ENCODE results near the gene MAML3. TPM values are rescaled to one million over a fixed set of nuclear protein-coding genes. Genes with fewer than 3 reads are reported as not detected.

The MAML3 gene
- total RNA-seq, 1 donor from 2014 or later = 0.43 TPM

DNA sequence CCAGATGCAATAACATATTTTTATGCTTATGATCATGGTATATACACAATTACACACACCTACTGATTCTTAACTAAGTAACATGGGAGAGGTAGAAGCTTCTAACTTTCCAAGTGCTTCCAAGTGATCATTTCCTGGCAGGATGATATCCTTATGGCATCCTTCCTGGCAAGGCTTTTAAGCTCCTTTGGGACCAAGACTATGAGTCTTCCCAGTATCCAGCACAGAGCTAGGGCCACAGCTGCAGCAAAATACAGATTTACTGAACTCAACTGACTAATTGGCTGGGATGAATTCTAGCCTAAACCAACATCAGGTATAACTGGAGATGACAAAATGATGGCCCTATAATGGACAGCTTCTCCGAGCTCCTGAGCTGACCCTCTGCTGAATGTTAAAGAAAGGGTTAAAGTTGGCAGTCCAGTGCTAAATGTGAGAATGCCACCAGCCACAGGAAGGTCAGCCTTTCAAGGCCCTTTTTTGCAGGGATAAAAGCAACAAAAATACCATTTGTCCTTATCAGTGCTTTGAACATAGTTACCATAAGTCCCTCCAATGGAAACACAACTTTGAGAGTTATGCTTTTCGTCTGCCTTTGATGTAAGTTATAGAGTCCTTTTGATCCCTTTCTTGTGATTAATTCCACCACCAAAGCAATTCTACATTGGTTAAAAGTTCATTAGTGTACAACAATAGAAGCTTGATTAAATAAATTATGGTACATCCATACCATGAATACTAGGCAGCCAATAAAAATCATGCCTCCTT, 415.0 kb downstream of the MAML3 start:
- DNase-seq (ENCODE audit: low read depth) = peak; percentile 9

DNA sequence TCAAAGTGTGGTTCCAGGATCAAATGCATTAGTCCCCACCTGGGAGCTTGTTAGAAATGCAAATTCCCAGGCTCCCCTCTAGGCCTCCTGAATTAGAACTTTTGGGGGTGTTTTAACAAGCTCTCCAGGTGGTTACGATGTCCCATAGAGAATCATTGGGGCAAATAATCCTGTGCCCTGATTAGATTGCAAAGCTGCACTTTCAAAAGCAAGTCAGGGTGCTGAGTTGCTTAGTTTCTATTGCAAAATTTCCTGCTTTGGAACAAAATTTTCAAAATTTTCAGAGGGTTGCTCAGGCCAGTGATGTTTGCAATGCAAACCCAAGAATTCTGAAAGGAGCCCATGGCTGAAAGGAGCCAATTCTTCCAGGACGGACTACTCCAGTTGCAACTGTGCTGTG, 417.3 kb downstream of the MAML3 start:
- no peak for DNase-seq (ENCODE audit: low read depth)

DNA sequence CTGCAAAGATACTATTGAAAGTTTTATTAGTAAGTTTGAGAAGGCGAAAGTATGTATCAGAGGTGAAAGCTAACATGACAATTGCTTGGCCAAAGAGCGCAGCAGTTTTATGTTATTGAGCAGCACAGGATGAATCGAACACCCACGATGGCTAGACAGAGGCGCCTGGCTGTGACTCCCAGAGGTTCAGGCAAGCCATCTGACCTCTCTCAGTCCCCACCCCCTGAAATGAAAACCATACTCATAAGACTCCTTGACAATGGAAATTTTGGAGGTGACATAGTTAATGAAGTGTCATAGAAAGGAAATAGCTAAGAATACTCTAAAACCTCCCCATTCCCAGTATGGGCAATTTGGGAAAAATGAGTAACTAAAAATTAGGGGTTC, 417.7 kb downstream of the MAML3 start:
- DNase-seq (ENCODE audit: low read depth) = no peak

DNA sequence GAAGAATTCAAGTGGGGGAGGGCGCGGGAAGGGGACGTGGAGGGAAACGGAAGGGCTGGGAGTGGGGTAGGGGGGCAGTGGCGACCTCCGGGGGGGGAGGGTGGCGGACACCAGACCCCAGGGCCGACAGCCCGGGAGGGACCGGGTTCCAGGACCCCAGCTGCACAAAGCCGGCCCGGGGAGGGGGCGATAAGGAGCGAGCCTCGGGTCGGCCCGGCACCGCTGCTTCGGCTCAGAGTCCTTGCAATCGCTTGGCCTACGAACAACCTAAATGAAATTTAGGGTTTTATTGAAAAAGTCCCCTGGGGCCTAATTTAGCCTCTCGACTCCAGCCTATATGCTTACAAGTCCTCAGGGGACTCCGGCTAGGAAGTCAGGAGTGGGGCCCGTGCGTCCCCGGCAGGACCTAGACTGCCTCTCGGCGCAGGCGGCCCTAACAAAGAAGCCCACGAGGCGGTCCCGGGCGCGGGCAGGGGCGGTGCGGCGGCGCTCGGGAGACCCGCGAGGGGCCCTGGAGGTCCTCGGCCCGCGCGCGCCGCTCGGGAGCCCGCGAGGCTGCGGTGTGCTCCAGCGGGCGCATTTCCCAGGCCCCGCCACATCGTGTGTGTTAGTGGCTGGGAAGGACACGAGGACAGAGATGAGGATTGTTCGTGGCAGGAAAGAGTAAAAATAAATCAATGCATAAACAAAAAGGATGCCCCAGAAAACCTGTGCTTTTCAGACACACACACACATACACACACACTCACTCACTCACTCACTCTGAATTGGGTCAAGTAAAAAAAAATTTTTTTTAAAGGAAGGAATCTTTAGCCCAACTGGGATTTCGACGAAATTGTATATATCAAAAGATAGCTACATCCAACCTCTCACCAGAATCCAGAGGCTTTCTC, 418.4 kb downstream of the MAML3 start:
- no peak for DNase-seq (ENCODE audit: low read depth)

DNA sequence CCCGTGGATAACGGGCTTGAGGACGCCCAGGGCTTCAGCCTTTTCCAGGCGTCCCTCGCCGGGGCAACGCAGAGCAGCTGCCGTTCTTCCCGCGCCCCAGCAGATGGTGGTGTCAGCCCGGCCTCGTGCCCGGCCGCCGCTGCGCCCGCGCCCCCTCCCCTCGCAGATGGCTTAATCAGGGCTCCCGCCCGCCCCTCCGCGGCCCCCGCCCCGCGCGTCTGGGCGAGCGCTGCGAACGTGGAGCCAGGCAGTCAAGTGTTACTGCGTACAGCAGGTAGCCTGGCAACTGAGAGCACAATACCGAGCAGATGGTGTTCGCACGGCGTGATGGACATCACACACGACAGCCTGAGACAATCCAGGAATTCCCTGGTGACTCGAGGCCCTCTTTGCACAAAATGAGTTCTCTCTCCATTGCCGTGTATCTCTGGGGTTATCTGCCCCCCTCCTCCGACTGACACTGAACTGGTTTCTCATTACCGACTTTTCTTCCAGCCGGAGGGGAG, 419.1 kb downstream of the MAML3 start:
- peak; percentile 69 for DNase-seq (ENCODE audit: low read depth)

DNA sequence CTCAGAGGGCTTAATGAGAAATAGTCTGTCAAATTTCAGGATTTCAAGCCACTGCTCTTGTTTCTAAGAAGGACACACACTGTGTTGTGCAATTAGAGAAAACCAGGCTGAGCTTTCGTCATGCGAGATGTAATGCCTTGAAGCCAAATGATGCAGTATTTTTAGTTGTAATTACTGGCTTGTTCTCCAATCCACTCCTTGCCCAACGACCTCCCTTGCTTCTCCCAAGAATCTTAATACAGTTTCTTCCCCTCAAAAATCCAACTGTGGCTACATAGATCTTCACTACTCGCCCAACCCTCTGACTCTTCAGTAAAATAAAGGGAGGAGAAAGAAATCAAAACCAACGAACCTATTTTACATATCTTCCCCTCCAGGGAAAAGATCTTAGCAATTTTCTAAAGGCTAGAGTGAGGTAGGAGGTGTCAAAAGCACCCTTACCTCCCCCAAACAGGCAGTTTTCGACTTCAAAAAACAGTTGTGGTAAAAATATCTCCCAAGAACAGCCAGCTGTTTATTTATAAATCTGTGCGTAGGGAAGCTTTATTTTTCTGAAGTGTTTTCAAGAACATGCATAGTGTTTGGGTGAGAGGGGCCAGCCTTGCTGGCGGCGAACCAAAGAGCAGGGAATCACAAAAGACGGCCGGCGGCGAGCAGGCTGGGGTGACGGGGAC, 419.6 kb downstream of the MAML3 start:
- peak; percentile 7 for DNase-seq (ENCODE audit: low read depth)

DNA sequence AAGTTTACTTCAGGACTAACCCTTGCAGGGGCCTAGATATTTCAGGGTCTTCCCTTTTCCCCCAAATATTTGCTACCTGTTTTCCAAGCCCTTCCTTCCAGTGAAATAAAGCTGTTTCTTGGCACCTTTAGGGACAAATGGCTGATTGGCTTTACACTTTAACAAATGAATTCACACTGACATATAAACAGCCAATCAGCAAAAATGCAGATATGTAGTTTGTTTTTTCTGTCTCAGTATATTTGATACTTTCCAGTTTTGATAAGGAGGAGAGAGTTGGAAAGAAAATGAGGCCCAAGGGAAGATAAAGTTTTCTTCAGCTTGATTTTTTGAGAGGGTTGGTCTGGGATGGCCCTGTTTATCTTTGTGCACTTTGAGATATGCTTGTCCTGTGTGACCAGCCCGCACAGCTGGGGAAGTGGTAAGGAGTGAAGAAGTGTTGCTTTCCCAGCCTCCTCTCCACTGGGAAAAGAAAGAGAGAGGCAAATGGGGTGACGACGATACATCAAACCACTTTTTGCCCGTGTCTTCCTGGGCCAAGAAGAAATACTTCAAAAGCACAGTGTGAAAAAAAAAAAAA, 420.9 kb downstream of the MAML3 start:
- DNase-seq (ENCODE audit: low read depth) = no peak

DNA sequence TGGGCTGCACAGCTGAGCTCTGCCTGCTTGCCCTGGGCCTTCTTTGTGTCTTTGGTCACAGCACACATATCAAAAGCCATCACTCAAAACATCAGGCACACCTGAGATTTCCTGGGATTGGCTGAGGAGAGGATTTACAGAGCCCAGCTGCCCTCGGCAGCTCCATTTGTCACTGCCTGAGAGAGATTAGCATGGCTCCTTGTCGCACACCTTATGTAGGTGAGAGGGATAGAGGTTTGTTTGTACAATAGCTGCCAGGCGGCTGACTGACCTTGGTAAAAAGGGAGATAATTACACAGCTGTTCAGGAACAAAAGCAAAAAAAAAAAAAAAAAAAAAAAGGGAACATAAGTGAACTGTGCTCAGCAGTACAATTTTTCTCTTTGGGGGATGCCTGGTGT, 425.1 kb downstream of the MAML3 start:
- DNase-seq (ENCODE audit: low read depth) = no peak

DNA sequence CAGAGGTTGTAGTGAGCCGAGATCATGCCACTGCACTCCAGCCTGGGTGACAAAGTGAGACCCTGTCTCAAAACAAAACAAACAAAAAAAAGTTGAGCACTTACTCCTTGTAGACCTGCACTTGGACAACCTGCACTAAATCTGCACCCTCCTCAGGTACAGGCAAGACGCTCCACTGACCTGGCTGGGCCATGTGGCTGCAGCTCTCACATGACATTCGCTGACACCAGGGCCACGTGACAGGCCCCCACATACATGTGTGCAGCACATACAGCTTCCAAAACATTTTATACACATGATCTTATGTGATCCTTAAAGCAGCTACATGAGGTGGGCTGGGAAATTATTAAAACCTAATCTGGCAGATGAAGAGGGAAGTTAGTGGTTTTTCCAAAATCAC, 425.8 kb downstream of the MAML3 start:
- no peak for DNase-seq (ENCODE audit: low read depth)

DNA sequence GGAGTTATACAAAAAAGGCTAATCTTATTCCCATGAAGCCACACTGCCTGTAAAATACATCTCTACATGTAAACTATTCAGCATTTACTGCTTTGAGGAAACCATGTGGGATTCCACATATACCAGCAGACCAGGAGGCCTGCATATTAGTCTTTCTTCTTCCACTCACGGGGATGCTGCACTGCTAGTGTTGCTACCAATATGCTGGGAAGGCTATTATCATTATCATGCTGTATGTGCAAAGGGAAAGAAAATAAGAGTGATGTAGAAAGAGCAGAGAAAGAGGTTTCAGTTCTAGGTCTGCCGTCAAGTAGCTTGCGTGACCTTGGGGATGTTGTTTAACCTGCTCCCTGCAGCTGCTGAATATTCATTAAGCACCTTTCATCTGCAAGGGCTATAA, 427.4 kb downstream of the MAML3 start:
- DNase-seq (ENCODE audit: low read depth) = no peak

DNA sequence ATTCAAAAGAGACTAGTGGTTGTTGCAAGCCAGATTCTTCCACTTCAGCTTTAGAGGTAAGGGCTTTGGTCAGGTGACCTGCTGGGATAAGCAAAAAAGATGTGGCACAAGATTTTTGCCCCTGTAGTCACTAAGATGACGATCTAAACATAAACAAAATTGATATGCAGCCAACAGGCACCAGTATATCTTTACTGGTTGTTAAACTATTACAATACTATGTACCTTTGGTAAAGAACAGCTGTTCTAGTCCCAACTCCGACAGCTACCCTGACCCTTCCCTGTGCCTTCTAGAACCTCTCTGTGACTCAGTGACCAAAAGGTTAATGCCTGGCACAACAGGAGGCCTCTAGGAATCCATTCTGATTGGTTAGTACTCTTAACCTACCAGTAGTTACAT, 428.7 kb downstream of the MAML3 start:
- no peak for DNase-seq (ENCODE audit: low read depth)

DNA sequence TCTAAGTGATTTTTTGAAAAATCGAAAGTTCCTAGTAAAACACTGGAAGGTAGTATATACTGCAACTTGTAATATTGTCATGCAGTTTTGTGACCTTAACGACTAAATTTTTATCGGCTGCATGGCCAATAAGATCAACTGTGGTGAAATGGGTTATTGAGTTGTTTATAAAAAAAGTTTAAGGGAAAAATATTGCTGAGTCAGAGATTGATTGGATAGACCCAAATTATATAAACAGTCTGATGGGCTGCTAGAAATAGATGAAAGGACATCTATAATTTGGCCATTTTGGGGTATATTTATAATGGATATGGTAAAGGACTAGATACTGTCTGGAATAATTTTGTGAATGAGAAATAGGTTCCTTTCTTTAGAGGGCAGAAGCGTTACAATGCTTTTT, 432.2 kb downstream of the MAML3 start:
- DNase-seq (ENCODE audit: low read depth) = no peak

DNA sequence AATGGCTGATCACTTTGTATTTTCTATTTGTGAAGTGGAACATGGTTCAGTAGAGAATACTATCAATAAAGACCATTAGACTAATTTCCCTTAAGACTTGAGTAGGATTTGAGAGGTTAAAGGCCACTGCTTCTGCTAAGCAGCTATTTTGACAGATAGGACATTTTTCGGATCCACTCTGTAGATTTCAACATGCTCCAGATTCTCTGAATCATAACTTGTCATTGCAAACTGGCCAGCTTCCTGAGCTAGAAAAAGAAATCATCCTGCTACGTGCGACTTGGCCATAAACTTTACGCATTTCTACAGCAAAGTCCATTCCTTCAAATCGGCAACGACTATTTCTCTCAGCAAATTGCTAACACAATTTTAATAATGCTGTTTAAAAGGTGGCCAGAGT, 433.2 kb downstream of the MAML3 start:
- no peak for DNase-seq (ENCODE audit: low read depth)

DNA sequence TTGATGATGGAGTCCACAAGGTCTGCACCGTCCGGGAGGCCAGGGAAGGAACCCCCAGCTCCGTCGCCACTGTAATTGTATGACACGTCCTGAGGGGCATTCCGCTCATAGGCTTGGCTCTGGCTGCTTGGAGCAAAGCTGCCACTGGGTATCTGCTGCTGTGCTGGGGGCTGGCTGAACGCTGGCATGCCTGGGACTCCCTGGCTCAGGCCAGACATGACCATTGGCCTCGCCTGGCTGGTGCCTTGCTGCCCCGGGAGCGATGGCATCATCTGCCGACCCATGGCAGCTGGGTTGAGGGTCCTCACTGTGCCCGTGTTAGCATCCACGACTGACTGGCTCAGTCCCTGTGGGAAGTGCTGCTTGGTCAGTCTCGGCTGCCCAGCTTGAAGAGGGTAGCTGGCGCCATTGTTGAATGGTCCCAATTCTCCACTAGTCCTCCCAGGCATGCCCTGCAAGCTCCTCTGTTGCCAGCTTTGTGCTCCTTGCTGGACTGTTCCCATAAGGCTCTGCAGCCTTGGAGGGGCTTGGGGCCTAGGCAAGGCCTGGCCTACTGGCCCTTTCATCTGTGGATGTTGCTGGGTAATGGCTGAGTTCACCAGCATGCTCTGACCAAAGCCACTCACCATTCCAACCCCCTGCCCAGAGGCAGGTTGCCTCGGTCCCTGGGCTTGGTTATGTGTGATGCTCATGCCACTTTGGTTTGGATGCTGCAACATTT, 434.4 kb downstream of the MAML3 start:
- DNase-seq (ENCODE audit: low read depth) = no peak

DNA sequence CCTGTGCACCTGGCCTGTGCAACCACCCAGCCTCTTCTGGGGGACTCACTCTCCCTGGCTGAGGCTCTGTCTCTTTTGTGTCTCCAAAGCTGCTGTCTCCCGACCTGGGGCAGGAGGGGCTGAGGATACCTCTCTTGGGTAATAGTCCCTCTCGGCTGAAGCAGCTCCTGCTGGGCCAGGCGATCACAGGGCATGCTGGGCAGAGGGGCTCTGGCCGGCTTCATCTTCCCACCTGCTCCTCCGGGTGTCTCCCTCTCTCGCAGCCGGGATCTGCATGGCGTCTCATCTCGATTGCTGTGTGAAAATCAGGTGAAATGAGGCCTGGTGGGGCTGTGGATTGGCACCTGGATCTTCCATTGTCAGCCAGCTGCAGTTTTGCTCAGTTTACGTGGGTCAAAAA, 435.2 kb downstream of the MAML3 start:
- DNase-seq (ENCODE audit: low read depth) = no peak

DNA sequence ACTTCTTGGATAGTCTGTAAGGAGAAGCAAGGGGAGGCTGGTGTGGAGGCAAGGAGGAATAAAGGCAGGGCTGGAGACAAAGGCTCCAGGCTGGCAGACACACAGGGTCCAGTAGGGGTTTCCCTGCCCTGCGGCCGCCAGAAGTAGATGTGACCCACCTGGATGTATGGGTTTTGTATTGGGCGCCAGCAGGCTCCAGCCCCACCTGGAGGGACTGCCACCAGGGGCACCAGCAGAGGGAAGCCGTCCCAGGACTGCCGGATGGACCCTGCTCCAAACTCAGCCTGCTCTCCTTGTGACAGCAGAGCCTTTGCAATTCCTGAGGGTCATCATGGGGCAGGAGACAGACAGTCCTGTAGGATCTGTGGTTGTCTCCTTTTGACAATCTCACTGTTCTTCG, 435.6 kb downstream of the MAML3 start:
- no peak for DNase-seq (ENCODE audit: low read depth)

DNA sequence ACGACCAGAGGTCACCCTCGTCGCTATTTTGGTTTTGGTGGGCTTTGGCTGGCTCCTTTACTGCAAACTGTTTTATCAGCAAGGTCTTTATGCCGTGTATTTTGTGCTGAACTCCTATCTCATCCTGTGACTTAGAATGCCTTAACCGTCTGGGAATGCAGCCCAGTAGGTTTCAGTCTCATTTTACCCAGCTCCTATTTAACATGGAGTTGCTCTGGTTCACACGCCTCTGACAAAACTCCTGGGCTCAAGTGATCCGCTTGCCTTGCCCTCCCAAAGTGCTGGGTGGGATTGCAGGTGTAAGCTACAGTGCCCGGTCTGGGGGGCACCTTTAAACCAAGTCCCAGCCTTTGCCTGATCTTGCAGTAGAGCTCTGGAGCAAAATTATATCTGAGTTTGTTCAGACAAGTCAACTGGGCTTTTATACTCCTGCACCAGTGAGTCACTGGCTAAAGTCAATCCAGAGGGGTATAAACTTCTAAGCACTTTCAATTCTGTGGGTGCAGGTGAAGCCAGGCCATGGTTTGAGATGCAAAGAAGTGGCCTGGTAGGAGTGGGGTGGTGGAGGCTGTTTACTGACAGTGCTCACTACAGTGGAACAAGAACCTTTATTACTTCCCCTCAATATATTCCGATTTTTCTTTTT, 438.1 kb downstream of the MAML3 start:
- no peak for DNase-seq (ENCODE audit: low read depth)

DNA sequence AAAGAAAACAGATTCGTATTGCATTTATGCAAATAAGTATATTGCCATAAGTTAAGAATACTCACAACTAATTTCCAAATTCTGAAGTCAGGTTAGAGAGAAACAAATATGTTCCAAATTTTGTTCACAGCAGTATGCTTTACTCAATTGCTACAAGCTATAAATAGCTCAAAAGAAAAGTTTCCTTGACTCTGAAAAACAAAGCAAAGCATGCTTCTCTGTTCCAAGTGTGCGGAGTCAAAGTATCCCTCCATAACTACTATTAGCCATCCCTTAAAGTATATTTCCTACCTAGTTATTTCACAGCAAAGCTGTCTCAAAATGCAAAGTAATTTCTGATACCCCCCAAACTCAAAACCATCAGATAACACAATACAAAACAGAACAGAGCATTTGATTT, 441.1 kb downstream of the MAML3 start:
- DNase-seq (ENCODE audit: low read depth) = no peak

DNA sequence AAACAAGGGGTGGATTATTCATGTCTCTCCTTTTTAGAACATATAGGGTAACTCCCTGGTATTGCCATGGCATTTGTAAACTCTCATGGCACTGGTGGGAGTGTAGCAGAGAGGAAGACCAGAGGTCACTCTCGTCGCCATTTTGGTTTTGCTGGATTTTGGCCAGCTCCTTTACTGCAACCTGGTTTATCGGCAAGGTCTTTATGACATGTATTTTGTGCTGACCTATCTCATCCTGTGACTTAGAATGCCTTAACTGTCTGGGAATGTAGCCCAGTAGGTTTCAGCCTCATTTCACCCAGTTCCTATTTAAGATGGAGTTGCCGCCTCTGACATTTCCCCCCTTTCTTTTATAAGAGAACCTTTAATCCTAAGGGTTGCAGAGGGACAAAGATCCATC, 442.5 kb downstream of the MAML3 start:
- DNase-seq (ENCODE audit: low read depth) = no peak

DNA sequence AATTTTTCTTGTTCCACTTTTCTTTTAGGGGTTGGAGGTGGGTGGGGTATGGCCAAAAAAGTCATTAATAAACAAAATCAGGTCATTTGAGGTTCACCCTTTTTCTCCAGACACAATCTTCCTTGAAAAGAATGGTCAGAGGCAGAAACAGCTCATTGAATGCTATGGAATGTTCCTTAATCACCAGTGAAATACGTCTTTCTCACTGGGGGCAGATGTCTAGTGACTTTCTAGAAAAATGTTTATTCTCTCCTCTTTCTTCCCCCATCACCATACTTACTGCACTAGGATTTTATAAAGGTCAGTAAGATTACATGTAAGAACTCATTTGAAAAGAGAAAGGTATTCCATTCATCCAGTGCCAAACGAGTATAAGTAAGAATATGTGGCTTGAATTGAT, 443.9 kb downstream of the MAML3 start:
- no peak for DNase-seq (ENCODE audit: low read depth)
